Eye (tissue), 1 donor: Measurements from ENCODE around the gene FBXL15.

ENCODE experiments used
- DNase-seq: peaks from one replicate; pipeline ENCODE4 v3.0.0-alpha.2; 2015

The FBXL15 gene

DNA sequence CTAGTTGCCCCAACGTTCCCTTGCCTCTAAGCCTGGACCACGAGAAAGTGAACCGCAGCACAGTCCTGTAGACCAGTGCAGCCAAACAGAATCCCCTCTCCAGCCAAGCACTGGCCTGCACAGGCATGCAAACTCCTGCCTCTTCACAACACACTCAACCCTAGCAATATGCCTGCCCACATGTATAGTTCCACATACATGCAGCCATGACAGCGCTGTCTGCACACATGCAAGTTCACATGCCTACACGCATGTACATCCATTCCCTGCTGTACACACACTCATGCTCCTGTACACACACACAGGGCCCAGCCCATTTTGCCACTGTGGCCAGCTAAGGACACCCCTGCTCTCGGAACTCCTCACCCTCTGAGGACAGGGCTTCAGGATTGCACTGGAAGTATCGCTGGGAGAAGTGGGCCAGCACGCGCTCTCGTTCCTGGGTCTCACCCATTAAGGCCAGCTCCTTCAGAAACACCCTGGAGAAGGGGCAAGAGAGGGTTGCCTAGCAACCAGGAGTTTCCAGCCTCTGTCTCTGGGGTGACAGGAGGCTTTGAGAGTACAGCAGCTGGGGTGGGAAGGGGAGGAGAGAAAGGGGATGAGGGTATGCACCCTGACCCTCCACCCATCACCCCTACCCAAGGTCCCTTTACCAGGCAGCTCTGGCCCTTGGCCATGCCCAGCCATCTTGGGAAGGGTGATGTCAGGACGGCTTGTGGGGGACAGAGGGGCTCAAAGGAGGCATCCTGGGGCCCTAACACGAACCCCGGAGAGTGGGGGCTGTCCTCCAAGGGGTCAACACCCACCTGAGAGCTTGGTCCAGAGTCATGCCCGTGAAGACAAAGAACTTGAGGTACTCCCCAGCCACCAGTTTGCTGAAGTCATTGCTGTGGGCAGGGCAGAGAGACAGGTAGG lies 9.0 kb upstream of the FBXL15 start:
- DNase-seq = peak; percentile 44

DNA sequence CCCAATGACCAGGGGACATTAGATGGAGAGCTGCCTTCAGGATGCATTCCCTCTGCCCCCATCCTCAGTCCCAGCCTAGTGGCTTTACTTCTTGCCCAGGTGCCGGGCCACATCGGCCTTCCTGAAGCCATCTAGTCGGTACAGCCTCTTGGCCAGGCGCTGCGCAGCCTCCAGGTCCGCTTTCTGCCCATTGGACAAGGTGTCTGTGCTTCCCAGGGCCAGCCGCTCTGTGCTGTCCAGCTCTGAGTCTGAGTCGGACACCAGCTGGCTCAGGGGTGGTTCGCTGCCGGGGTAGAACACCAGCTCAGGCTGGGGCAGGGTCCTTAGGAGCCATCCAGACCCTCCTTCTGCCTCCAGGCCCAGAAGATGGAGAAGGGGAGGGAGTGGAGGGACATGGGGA lies 8.3 kb upstream of the FBXL15 start:
- DNase-seq = no peak

DNA sequence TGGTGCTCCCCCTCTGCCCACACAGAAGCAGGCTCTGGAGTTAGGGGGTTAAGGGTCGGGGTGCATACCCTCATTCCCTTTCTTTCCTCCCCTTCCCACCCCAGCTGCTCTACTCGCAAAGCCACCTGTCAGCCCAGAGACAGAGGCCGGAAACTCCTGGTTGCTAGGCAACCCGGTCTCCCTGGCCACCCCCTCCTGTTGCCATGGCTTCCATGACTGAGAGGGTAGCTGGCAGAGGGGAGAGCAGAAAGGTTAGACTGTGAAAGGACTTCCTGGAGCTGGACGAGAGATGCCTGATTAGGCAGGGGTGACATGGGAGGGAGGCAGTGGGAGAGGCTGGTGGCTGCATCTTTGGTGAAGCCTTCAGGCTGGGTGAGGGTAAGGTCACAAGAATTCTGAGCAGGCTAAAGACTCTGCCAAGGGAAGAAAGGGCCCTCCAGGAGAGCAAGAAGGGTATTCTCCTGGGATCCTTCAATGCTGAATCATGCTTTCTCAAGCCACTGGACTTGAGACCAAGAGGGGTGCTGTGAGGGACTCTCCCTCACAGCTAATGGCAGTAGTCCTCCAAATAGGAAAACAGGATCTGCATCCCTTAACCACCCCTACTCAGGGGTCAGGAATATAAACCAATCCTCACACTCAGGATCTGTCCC lies 7.5 kb upstream of the FBXL15 start:
- peak; percentile 87 for DNase-seq

DNA sequence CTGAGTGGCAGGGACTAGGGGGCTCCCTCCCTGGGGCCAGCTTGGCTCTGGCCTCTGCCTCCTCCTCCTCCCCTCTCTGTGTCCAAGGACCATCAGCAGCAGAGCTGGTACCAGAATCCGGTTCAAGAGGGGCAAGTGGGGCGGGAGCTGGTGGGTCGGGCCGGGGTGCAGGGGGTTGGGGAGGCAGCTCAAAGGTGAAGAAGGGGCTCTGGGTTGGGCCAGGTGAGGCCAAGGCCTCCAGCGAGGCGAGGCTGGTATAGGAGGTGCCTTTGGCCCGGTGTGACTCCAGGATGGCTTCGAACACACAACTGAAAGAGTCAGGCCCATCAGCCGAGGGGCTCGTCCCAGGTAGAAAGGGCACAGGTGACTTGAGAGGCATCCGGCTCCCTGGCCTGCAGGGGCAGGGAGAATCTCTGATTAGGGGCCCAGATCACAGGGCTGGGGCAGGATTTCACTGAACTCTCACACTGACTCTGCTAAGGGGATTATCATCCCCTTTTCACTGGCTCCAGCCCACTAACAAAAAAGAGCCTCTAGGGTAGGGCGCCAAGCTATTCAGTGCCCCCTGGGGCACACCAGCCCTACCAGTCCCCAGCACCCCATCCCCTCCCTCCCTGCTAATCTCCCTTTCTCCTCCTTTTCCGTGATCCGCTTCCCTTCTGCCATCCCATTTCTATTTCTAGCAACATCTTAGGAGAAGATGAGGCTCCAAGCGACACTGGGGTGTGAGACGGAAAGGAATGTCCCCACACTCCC lies 6.7 kb upstream of the FBXL15 start:
- DNase-seq = no peak

DNA sequence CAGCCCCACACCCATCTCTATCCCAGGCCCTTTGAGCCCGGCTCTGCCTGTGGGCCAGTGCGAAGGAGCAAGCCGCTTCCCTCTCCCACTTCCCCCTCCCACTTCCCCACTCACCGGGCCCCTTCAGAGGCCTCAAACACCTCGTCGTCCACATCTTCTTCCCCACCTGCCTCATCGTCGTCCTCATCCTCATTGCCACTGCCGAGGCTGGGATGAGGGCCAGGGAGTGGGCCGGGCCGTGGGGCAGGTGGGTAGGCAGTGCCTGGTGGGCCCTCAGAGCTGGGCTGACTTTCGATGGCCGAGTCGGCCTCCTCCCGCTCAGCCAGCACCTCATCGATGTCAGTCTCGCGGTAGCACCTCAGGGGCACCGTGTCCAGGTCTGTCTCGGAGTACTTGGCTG lies 5.9 kb upstream of the FBXL15 start:
- no peak for DNase-seq

DNA sequence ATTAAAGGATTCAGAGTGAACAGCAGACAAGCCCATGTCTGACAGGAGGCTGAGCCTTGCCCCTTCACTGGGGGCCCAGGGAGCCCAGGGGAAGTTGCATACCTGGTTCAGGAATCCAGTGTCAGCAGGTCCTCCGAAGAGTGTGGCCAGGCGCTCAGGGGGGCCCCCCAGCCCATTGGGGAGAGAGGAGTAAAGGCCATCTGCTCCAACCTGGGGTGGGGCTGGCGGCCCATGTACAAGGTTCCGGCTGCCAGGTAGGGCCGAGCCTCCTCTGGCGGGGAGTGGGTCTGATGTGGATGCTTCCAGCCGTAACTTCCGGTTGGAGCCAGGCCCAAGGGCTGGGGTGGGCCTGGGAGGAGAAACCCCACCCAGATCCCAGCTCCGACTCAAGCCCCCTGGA lies 4.4 kb upstream of the FBXL15 start:
- no peak for DNase-seq

DNA sequence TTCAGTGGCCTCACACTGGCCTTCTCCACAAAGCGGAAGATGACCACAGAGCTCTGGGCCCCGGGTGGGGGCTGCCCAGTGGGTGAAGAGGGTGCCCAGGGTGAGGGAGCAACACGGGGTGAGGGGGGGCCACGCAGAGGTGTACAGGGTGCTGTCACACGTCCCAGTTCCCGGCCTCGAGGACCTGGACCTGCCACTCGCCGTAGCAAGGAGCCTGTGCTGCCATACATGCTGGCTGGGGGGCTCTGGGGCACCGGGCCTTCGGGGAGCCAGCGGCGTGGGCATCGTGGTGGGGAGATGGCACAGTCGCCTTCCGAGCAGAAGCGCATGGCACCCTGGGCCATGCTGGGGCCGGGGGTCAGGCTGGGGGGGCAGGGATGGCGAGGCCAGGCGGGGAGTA lies 3.9 kb upstream of the FBXL15 start:
- DNase-seq = no peak

DNA sequence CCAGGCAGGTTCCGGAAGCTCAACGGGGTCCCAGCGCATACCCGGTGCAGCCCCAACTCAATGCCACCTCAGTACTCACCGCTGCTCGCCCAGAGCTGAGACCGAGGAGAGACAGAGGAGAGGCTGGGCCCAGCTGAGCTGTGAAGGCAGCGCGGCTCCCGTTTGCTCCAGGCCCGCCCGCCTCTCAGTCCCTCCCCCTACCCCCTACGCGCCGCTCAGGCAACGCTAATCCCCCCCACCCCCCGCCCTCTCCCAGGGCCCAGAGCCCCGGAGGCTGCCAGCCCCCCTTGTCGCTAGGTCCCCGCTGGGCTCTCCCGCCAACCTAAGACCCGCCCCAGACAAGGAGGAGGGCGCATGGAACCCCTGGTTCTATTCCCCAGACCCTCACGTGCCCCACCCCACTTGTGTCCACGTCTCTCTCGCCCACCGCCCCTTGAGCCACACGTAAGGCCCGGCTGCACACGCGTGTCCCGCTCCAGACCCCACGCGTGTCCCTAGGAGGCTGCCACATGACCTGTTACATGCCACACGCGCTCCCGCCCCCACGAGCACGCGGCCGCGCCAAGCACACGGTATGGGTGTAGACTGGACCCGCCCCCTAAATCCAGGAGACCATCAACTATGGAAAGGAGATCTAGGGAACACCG lies 1.9 kb upstream of the FBXL15 start, which contains the start of gene PSD:
TSS of gene PSD (minus strand) at position 164 of the 647 bp plus-strand sequence. CDS start 1,747 bp downstream, outside the sequence.
- DNase-seq = peak; percentile 78

DNA sequence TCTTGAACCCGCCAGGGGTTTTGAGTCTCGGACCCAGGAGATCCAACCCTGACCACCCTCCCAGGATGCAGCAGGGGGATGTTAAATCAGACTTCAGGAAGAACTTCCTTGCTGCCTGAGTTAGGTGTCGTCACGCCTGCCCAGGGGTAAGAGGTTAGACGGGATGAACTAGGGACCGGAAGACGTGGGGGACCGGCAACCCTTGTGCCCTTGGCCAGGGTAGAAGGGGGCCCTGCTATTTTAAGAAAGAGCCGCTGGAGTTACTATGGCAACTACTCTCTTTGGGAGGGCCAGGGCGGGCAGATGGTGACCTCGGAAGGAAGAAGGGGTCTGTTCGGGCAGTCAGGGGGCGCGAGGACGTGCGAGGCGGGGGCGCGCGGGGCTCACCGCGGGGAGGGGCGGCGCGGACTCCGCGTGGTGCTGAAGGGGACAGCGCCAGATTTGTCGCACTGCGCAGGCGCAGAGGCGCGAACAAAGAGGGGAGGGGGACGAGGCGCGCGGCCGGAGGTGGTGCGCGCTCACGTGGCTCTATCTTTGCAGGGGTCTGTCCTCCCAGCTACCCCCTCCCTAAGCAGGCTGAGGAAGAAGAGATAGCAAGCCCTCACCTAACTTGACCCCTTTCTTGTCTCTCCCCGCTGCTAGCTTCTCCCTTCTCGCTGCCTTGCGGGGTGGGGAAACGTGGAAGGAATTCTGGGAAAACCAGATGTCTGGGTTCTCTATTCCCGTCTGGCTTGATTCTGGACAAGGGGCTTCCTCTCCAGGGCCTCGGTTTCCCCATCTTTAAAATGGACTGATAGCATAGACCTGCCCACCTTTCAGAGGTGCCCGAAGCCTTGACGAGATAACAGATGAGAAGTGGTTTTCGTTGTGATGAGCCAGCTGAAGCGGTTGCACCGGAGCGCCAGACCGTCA lies 1.1 kb upstream of the FBXL15 start:
- DNase-seq = peak; percentile 92

DNA sequence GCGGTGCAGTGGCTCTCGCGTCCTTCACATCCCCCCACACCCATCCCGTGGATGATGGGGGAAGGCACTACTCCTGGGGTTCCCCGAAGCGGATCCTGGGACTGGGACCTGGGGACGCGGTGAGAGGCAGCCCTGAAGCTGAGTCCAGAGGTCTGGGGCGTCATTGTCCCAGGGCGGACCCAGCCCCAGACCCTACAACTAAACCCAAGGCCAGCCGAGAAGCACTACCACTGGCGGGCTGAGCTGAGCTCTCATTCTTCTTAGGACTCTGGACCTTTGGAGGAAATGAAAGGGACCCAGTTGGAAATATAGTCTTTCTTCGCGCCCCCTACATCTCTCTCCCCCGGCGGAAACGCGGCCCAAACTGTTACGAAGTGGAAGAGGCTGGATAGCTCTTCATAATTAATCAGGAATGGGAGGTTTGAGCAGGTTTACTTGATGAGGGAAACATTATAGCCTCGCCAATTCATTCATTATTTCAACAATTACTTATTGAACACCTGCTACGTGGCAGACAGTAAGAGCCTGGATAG lies 389 bp upstream of the FBXL15 start:
- no peak for DNase-seq

DNA sequence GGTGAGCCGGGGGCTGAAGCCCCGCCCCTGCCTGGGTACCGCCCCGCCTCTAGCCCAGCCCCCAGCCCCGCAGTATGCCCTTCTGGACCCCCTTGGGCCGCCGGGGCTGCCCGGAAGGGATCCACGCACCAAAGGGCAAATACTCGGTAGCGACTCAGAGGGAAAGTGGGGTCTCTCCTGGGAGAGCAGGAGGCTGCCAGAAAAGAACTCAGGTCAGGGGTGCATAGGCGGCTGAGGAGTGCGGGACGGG lies 796 bp downstream of the FBXL15 start:
- no peak for DNase-seq

DNA sequence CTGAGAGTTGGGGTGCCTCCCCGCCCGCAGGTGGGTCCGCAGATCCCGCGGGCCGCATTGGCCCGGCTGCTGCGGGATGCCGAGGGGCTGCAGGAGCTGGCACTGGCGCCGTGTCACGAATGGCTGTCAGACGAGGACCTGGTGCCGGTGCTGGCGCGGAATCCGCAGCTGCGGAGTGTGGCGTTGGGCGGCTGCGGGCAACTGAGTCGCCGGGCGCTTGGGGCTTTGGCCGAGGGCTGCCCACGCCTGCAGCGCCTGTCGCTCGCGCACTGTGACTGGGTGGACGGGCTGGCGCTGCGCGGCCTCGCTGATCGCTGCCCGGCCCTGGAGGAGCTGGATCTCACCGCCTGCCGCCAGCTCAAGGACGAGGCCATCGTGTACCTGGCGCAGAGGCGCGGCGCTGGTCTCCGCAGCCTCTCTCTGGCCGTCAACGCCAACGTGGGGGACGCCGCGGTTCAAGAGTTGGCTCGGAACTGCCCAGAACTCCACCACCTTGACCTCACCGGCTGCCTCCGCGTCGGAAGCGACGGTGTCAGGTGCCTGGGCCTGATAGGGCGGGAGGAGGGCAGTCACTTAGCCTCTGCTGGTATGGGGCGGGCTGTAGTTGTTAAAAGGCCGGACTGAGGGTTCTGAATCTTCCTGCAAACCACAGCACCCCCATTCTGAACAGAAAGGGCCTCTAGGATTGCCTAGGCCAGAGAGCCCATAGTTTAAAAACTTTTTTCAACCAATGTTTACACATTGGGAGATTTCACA lies 1.3 kb downstream of the FBXL15 start:
- no peak for DNase-seq

DNA sequence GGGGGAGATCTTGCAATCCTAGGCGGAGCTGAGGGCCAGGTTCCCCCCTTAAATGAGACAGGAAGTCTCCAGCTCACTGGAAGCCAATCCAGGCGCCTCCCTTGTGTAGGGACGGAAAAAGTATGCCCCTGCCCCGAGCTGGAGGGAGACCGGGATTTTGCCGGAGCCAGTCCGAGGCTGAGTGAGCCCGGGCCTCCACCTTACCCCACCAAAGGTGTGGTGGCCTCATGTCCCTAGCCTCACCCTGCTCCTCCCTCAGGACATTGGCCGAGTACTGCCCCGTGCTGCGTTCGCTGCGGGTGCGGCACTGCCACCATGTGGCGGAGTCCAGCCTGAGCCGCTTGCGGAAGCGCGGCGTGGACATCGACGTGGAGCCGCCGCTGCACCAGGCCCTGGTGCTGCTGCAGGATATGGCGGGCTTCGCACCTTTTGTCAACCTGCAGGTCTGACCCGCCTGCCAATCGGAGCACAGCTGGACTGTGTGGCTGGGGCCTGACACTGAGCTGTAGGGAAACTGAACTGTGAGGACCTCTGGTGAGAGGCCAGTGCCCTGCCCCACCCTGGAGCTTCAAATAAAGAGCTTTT lies 2.0 kb downstream of the FBXL15 start:
- DNase-seq = peak; percentile 82

DNA sequence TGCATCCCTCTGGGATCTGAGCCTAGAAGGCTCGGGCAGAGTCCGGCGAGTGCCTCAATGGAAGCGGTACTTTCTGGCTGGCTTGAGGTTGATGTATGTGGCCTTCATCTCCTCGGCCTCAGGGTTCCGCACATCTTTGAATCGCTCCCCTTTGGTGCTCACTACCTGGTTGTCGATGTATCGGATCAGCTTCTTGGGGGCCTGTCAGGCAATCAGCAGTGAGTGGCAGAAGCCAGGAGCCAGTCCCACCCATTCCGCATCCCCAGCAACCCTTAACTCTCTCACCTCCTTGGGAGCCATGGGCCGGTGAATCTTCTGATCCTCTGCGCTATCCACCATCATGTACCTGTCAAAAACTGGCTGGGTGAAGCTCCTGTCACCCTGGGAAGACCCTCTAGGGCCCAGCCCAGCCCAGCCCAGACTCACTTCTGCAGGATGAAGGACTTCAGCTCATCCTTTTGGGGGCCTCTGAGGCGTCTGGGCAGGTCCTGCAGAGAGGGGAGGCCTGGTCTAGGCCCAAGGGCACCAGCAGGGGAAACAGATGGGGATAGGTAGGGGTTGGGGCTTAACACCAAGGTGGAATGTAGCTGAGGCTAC lies 2.8 kb downstream of the FBXL15 start:
- DNase-seq = no peak

DNA sequence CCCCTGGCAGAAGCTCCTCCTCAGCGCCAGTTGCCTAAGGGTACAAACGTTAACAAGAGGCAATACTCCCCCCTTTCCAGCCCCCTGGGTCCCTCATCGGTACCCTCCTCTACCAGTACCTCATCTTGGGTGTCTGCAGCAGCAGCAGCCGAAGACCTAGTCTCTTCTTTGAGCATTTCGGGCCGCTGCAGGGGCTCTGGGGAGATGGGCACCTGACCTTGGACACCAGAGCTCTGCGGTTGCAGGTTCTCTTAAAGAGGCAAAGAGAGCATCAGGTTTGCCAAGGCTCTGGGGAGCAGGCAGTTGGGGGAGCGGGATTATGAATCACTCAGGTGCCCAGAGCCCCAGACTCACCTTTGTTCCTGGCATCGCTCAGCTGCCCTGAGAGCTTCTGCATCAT lies 3.5 kb downstream of the FBXL15 start:
- no peak for DNase-seq

DNA sequence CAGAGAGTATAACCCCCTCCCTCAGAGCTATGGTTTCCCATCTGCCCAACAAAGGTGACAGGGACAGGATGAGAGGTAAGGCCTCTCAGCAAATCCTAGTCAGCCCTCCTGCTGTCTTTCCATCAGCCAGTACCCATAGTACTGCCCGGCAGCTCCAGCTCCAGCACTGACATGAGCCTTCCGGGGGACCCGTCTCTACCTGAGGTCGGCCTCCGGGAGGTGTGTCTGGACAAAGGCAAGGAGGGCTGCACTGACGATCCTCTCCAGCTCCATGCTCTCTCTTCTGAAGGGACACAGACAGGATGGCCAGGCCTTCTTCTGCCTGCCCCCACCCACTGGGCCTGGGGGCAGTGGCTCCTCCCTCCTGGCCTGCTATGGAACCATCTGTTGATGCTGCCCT lies 4.3 kb downstream of the FBXL15 start:
- no peak for DNase-seq

DNA sequence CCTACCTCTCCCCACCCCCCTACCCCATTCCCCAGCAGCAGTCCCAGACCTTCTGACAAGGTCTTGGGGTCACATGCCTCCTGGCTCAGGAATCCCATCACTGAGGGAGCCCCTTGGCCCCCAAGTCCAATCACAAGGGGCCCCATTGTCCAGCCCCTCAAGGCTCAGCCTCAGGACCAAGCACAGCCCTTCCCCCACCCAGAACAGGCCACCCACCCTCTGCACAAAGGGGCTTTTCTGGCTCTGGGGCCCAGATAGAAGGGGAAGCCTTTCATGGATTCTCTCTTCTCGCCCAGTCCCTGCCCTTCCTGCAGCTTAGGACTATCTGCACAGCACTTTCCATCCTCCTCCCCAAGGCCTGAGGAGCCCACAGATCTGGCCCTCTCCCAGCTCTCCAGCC lies 4.8 kb downstream of the FBXL15 start:
- no peak for DNase-seq

DNA sequence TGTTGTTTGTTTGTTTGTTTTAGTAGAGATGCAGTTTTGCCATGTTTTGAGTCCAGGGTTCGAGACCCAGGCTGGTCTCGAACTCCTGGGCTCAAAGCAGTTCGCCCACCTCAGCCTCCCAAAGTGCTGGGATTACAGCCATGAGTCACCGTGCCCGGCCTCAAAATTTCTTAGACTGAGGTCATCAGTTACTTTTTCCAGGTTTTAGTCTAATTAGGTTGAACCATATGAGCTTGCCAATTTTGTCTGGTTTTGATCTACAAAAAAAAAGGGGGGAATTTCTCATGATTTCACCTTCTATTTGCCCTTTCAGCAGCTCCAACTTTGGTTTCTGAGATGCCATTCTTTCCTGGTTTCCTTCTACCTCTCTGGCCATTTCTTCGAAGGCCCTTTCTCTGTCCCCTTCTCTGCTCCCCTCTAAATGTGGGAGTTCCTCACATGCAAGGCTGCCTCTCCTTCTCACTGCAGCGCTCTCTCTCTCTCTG lies 6.2 kb downstream of the FBXL15 start:
- DNase-seq = no peak

DNA sequence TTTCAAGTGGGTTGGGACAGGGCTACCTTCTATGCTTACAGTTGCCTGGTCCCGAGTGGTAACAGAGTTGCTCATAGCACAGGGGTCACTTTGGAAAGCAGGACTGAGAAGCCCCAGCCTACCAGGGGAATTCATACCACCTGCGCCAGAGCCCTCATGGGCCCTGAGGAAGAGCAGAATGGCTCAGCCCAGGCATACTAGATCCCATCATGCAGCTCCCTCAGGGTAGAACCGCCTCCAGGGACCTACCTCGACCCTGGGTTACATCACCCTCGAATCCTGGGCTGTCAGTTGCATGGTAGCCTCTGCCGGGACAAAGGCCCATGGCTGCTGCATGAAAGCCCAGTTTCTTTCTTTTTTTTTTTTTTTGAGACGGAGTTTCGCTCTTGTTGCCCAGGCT lies 8.8 kb downstream of the FBXL15 start:
- DNase-seq = no peak

DNA sequence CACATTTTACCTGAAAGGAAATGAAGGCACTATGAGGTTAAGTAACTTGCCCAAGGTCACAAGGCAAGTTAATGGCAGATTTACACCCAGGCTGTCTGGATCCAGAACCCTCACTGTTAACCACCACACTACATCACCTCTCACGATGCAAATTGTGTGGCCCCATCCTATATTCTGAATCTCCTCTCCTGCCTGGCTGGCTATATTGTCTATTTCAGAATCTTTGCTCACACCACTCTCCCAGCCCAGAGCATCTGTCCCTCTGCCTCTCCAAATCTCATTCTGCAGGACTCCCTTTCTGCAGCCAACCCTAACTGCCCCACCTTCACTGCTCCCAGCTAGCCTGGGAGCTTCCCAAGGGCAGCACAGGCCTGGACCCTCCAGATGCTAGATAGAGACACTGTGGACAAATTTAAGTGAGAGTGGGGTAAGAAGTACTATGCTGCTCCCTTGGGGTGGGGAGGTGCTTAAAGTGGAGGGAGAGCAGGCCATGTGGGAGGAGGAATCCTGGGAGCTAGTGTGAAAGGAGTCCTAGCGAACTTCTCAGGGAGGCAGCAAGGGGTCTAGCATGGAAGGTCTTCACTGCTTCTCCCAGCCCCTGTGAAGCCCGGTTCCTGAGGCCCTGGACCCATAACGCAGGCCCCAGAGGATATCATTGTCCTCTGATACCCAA lies 11.0 kb downstream of the FBXL15 start:
- no peak for DNase-seq
